Breast epithelium (tissue), 3 donors: Measurements from ENCODE around the gene OSBPL3.

Experiments used
- POLR2A ChIP-seq: fragments of 450-650 bp; IDR thresholded peaks from one replicate; pipeline ENCODE4 v1.6.1; 2016; ENCODE audit warnings: antibody characterized with exemption, mild to moderate bottlenecking, moderate library complexity
- POLR2AphosphoS5 ChIP-seq, 3 donors: sonication (generic); formaldehyde crosslinking; IDR thresholded peaks; one replicate each; pipeline ENCODE4 v1.6.1; 2017; ENCODE audit warnings: antibody characterized with exemption in 3 of 3
- TF ChIP-seq, protein P1 (sequence below), 3 donors: fragments of 450-650 bp; IDR thresholded peaks; one replicate each; pipeline ENCODE4 v1.5.1; 2016 to 2017; ENCODE audit warnings: antibody characterized with exemption in 3 of 3, mild to moderate bottlenecking in 3 of 3, moderate library complexity in 3 of 3

DNA sequence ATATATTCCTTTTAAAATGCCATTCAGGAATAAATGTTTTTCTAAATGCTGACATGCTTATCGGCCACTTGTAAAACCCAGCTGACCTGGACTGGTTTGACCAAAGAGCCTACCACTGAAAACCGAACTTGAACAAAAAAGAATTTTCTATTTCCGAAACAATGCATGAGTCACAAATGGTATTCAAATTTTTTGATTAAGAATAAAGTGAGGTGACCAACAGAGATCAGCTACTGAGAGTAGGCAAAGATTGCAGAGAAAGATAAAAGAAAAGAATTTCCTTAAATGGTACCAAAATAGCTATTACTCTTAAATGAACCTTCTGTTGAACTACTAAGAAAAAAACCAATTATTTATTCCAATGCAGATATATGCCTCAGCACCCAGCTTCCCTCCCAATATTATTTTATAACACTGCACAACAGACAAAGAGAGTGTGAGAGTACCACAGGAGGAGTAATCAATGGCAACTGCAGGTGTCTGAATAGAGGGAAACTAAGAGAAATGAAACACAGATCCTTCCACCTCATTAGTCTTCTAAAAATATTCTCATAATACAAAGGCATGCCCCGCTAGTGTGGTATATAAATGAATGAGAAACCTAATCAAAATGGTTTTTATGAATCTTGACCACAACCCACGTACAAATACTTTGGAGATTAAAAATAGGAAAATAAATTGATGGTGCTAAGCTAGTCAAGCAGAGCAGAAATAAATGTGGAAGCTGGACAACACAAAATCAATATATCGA lies 20.1 kb downstream of the OSBPL3 start:
- TF ChIP-seq, protein P1, sequence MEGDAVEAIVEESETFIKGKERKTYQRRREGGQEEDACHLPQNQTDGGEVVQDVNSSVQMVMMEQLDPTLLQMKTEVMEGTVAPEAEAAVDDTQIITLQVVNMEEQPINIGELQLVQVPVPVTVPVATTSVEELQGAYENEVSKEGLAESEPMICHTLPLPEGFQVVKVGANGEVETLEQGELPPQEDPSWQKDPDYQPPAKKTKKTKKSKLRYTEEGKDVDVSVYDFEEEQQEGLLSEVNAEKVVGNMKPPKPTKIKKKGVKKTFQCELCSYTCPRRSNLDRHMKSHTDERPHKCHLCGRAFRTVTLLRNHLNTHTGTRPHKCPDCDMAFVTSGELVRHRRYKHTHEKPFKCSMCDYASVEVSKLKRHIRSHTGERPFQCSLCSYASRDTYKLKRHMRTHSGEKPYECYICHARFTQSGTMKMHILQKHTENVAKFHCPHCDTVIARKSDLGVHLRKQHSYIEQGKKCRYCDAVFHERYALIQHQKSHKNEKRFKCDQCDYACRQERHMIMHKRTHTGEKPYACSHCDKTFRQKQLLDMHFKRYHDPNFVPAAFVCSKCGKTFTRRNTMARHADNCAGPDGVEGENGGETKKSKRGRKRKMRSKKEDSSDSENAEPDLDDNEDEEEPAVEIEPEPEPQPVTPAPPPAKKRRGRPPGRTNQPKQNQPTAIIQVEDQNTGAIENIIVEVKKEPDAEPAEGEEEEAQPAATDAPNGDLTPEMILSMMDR (IDR thresholded peaks at IDR 0.05): no peak
- no peak for TF ChIP-seq POLR2A
- no peak for TF ChIP-seq POLR2AphosphoS5 (IDR thresholded peaks at IDR 0.05)
